Activated CD4-positive, alpha-beta T cell treated with anti-CD3 and anti-CD28 coated beads for 48 hours (primary cell): Measurements from ENCODE around the gene ALG8.
"Not testable (repeated sequence)": the region's sequence is repeated elsewhere in the genome, so short reads cannot be mapped to it uniquely, and the experiment has no call there.

Experiments used
- DNase-seq: peaks from one replicate; pipeline ENCODE4 v3.0.0-alpha.2; 2020

Gene ALG8

DNA sequence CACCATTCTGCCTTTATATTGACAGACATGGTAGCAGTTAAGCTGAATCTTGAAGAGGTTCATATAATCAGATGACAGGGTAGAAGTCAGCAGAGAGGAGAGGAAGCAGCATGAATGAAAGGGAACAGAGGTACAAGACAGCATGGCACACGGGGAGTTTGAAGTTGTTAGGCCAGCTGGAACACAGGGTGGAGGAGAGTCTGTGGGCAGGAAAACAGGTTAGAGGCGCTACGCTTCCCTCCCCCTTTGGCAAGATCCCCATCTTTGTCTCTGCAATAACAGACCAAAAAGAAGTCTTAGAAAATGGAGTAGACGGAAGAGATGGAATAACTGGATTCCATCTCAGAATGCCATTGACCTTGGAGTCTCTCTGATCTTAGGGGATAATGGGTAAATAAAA lies 39.8 kb downstream of the ALG8 start:
- no peak for DNase-seq

GRCh38 chr11:78097666-78098385 lies 41.6 kb downstream of the ALG8 start:
- no peak for DNase-seq

DNA sequence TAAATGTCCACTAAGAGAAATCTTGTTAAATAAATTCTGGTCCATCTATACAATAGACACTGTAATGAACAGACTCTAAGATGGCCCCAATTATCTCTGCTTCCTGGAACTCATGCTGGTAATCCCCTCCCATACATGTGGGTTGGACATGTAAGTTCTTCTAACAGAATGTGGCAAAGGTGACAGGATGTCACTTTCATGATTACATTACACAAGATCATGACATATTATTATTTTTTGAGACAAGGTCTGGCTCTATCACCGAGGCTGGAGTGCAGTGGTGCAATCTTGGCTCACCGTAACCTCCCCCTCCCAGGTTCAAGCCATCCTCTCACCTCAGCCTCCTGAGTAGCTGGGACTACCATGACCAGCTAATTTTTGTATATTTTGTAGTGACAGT lies 45.2 kb downstream of the ALG8 start:
- DNase-seq: peak; percentile 13

GRCh38 chr11:78086521-78087074 lies 52.8 kb downstream of the ALG8 start:
- DNase-seq: not testable (repeated sequence)

DNA sequence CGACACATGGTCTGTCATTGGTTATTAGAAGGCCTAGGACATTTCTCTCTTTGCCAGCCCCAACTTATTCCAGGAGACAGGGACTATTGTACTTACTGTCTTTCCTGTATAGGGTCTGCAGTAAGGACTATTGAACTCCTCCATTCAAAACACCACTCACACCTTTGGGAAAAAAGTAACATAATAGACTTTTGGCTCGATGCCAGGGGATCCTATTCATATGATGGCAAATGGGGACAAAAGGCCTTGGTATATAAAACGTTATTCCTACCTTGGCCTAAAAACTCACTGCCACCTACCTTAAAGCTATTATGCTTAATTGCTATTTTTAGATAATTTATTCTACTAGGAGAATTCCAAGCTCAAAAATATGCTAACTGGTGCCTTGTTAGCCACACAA lies 53.5 kb downstream of the ALG8 start:
- no peak for DNase-seq

- not testable (repeated sequence) for DNase-seq
Observed at GRCh38 chr11:78084506-78084905, 54.9 kb downstream of the ALG8 start.

DNA sequence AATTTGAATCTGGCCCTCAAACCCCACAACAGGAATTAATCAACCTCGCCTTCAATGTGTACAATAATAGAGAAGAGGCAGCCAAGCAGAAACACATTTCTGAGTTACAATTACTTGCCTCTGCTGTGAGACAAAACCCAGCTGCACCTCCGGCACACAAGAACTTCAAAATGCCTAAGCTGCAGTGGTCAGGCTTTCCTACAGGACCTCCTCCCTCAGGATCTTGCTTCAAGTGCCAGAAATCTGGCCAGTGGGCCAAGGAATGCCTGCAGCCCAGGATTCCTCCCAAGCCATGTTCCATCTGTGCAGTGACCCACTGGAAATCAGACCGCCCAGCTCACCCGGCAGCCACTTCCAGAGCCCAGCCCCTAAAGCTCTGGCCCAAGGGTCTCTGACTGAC lies 56.4 kb downstream of the ALG8 start:
- no peak for DNase-seq

- no peak for DNase-seq
Observed at GRCh38 chr11:78082146-78082545, 57.3 kb downstream of the ALG8 start.

DNA sequence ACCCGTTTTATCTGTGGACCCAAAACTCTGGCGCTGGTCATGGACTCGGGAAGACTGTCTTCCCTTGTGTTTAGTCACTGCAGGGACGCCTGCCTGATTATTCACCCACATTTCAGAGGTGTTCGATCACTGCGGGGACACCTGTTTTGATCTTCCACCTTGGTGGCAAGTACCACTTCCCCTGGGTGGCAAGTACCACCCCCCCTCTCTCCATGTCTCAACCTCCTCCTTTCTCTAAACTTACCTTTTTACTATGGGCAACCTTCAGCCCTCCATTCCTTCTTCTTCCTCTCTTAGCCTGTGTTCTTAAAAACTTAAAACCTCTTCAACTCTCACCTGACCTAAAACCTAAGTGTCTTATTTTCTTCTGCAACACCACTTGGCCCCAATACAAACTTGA lies 57.8 kb downstream of the ALG8 start:
- no peak for DNase-seq

DNA sequence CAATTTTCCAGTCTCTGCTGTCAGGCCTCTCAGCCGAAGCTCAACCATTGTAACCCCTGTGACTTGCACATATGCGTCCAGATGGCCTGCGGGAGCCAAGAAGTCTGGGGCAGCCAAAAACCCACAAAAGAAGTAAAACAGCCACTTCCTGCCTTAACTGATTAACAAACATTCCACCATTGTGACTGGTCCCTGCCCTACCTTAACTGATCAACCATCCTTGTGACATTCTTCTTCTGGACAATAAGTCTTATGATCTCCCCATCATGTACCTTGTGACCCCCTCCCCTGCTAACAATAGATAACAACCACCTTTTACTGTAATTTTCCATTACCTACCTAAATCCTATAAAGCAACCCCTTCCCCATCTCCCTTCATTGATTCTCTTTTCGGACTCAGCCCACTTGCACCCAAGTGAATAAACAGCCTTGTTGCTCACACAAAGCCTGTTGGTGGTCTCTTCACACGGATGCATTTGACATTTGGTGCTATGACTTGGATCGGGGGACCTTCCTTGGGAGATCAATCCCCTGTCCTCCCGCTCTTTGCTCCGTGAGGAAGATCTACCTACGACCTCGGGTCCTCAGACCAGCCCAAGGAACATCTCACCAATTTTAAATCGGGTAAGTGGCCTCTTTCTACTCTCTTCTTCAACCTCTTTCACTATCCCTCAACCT lies 58.5 kb downstream of the ALG8 start:
- DNase-seq: no peak

GRCh38 chr11:78080084-78080817 lies 59.2 kb downstream of the ALG8 start:
- no peak for DNase-seq

- DNase-seq: peak; percentile 81
Observed at GRCh38 chr11:78079232-78080083, 60.0 kb downstream of the ALG8 start, which contains the start of gene NDUFC2. TSS of gene NDUFC2 (minus strand) at chr11:78079862. CDS start at chr11:78079744, 118 bp downstream.

- no peak for DNase-seq
Observed at GRCh38 chr11:78078218-78079167, 60.9 kb downstream of the ALG8 start.

- not testable (repeated sequence) for DNase-seq
Observed at GRCh38 chr11:78077592-78077991, 61.8 kb downstream of the ALG8 start.

DNA sequence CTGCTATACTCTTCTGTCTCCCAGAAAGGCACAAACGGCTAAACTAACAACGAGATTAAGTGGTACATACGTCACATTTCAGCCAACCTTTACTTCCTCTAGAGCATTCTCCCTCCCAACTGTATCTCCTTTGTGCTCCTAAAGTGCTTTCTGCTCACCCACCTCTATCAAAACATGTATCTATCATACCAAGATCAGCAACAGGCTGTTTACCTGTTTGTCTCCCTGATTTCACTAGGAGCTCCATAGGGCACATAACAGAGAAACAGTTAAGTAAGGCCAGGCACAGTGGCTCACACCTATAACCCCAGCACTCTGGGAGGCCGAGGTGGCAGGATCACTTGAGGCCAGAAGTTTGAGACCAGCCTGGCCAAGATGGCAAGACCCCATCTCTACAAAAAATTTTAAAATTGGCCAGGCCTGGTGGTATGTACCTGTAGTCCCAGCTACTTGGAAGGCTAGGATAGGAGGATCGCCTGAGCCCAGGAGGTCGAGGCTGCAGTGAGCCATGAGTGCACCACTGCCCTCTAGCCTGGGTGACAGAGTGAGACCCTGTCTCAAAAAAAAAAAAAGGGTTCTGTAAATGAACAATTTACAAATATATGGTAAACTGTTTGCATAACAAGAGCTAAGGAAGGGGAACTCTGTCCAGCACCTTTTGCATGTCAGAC lies 62.6 kb downstream of the ALG8 start:
- DNase-seq: no peak

GRCh38 chr11:78074756-78075155 lies 64.7 kb downstream of the ALG8 start:
- no peak for DNase-seq

GRCh38 chr11:78072455-78072854 lies 67.0 kb downstream of the ALG8 start:
- DNase-seq: no peak

DNA sequence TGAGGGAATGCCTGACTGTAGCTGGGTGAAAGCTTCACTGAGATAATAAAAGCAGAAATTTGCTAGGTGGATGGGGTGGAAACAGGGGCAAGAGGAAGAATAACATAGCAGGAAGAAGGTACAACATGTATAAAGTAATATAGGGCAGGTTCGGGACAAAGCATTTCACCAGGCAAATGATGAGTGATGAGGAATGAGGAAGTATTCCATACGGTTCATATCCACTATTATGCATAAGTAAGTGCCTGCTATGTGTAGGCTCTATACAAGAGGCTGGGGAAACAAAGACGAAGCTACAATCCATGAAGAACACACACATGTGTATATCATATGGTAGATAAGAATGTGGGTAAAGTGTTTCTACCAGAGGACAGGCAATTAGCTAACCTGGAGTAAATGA lies 67.7 kb downstream of the ALG8 start:
- DNase-seq: no peak

GRCh38 chr11:78070621-78071020 lies 68.8 kb downstream of the ALG8 start:
- no peak for DNase-seq

- DNase-seq: no peak
Observed at GRCh38 chr11:78069465-78069864, 70.0 kb downstream of the ALG8 start.

DNA sequence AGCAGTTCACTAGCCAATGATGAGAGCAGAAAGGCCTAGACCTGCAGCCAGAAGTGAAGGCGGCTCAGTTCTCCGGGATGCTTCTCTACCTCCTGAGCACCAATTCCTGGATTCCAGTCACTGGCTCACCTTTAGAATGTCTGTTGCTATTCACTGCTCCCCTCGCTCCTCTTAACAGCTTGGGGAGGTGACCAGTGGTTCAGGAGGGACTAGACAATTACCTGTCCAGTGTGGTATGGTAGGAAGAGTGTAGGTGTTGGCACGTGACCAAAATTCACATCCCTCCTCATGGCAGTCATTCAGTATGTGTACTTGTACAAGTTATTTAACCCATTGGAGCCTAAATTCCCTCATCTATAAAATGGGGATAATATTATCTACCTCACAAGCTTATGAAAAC lies 71.7 kb downstream of the ALG8 start:
- DNase-seq: no peak
